Ovary (tissue), 3 donors: ENCODE measurements around the gene FANCD2OS.

Experiments
- EP300 ChIP-seq: sonication (generic); formaldehyde crosslinking; IDR thresholded peaks from one replicate; pipeline ENCODE4 v1.6.1; 2017; ENCODE audit warnings: antibody characterized with exemption
- POLR2A ChIP-seq: fragments of 450-650 bp; IDR thresholded peaks from one replicate; pipeline ENCODE4 v1.6.1; 2017; ENCODE audit warnings: antibody characterized with exemption, mild to moderate bottlenecking, moderate library complexity
- TF ChIP-seq, protein P1 (sequence below), 3 donors: fragments of 450-650 bp in 2 of 3; fragments of 200-600 bp in 1 of 3; IDR thresholded peaks; one replicate each; pipeline versions ENCODE4 v1.5.1 to v1.8.0; 2016 to 2022; ENCODE audit warnings: antibody characterized with exemption in 3 of 3, mild to moderate bottlenecking in 1 of 3
- donor health status: DM: no; HTN: no; CAD: no.

DNA sequence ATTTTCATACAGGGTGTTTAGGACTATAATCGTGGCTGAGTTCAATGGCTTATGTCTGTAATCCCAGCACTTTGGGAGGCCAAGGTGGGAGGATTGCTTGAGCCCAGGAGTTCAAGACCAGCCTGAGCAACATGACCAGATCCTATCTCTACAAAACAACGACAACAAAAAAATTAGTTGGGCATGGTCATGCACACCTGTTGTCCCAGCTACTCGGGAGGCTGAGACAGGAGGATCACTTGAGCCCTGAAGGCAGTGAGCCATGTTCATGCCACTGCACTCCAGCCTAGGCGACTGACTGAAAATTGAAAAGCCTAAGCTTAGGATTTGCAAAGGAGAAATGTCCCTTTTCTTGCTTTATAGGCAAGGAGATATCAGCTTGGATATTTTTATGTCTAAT, 8.9 kb upstream of the FANCD2OS start:
- TF ChIP-seq, protein P1, sequence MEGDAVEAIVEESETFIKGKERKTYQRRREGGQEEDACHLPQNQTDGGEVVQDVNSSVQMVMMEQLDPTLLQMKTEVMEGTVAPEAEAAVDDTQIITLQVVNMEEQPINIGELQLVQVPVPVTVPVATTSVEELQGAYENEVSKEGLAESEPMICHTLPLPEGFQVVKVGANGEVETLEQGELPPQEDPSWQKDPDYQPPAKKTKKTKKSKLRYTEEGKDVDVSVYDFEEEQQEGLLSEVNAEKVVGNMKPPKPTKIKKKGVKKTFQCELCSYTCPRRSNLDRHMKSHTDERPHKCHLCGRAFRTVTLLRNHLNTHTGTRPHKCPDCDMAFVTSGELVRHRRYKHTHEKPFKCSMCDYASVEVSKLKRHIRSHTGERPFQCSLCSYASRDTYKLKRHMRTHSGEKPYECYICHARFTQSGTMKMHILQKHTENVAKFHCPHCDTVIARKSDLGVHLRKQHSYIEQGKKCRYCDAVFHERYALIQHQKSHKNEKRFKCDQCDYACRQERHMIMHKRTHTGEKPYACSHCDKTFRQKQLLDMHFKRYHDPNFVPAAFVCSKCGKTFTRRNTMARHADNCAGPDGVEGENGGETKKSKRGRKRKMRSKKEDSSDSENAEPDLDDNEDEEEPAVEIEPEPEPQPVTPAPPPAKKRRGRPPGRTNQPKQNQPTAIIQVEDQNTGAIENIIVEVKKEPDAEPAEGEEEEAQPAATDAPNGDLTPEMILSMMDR (IDR thresholded peaks at IDR 0.05), result no peak
- TF ChIP-seq POLR2A (no peak), EP300 (no peak)
